ENCODE results near the gene NRL.
A peak's percentile ranks its signal among the peaks of the same experiment; 100 is the strongest.

Gene NRL

DNA sequence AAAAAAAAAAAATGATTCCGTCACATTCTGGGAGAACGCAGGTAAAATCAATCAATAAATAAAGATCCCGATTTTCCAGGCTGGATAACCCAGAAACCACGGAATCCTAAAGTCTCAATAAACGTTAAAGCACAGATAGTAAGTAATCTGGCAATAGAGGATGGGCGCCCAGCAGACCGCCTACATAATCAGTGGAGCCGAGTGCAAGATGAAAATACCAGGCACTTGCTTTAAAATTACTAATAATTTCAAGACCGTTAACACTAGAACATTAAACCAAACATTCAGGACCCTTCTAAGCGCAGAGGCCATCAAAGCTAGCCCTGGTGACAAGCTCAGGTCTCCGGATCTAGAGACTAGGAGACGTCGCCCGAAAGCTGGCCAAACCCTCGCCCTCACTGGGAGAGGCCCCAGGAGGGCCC lies 1.4 kb downstream of the NRL start:
- H3K4me1 ChIP-seq (ENCODE audit: low read length): peaks cover 18% of the 10 kb centered on the region
- H2AFZ ChIP-seq (ENCODE audit: low read length): peak overlapping the region; percentile 58; the same call in 1 of the 2 replicates
- H3F3A ChIP-seq (ENCODE audit: insufficient read depth, low read length): peaks cover 22% of the 10 kb centered on the region
- H3K4me2 ChIP-seq (ENCODE audit: low read depth, low read length): peak overlapping the region; percentile 84
- no peak for DNase-seq
- H4K20me1 ChIP-seq (ENCODE audit: insufficient read depth, low read length): no peaks in the 10 kb centered on the region
- H3K4me3 ChIP-seq (ENCODE audit: low read length): peak overlapping the region; percentile 87
- H3K9me2 ChIP-seq (replicated peaks; ENCODE audit: insufficient read depth, low read length): no peaks in the 10 kb centered on the region
- H3K27me3 ChIP-seq (replicated peaks; ENCODE audit: insufficient read depth, low read length): no peaks in the 10 kb centered on the region
- H3K27ac ChIP-seq (ENCODE audit: low read length): peak overlapping the region; percentile 100
- H3K9me3 ChIP-seq (replicated peaks; ENCODE audit: insufficient read depth, low read length): no peaks in the 10 kb centered on the region
- TF ChIP-seq EZH2phosphoT487 (IDR thresholded peaks at IDR 0.05; ENCODE audit: low read length) (no peak), EZH2 (optimal IDR thresholded peaks at IDR 0.05; ENCODE audit: low read depth, low read length) (no peak)
- TF ChIP-seq, protein P1, sequence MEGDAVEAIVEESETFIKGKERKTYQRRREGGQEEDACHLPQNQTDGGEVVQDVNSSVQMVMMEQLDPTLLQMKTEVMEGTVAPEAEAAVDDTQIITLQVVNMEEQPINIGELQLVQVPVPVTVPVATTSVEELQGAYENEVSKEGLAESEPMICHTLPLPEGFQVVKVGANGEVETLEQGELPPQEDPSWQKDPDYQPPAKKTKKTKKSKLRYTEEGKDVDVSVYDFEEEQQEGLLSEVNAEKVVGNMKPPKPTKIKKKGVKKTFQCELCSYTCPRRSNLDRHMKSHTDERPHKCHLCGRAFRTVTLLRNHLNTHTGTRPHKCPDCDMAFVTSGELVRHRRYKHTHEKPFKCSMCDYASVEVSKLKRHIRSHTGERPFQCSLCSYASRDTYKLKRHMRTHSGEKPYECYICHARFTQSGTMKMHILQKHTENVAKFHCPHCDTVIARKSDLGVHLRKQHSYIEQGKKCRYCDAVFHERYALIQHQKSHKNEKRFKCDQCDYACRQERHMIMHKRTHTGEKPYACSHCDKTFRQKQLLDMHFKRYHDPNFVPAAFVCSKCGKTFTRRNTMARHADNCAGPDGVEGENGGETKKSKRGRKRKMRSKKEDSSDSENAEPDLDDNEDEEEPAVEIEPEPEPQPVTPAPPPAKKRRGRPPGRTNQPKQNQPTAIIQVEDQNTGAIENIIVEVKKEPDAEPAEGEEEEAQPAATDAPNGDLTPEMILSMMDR (IDR thresholded peaks at IDR 0.05; ENCODE audit: low read length): no peak
- H3K79me2 ChIP-seq (ENCODE audit: low read length): peaks cover 13% of the 10 kb centered on the region
- H3K36me3 ChIP-seq (replicated peaks; ENCODE audit: insufficient read depth, low read length): no peaks in the 10 kb centered on the region
- peak overlapping the region; percentile 93 for H3K9ac ChIP-seq (ENCODE audit: low read length)

- peak overlapping the region; percentile 54; the same call in 1 of the 2 replicates for H3K4me2 ChIP-seq (ENCODE audit: low read depth, low read length)
- peaks cover 3% of the 10 kb centered on the region for H3K79me2 ChIP-seq (ENCODE audit: low read length)
- H3K9me2 ChIP-seq (replicated peaks; ENCODE audit: insufficient read depth, low read length): no peaks in the 10 kb centered on the region
- H3K36me3 ChIP-seq (replicated peaks; ENCODE audit: insufficient read depth, low read length): no peaks in the 10 kb centered on the region
- peaks cover 22% of the 10 kb centered on the region for H3F3A ChIP-seq (ENCODE audit: insufficient read depth, low read length)
- peak overlapping the region; percentile 67; the same call in 1 of the 2 replicates for H3K27ac ChIP-seq (ENCODE audit: low read length)
- no peak for DNase-seq
- no peak for TF ChIP-seq EZH2 (optimal IDR thresholded peaks at IDR 0.05; ENCODE audit: low read depth, low read length)
- no peak for TF ChIP-seq EZH2phosphoT487 (IDR thresholded peaks at IDR 0.05; ENCODE audit: low read length)
- TF ChIP-seq, protein P1 (IDR thresholded peaks at IDR 0.05; ENCODE audit: low read length): no peak
- H4K20me1 ChIP-seq (ENCODE audit: insufficient read depth, low read length): no peaks in the 10 kb centered on the region
- H3K27me3 ChIP-seq (replicated peaks; ENCODE audit: insufficient read depth, low read length): no peaks in the 10 kb centered on the region
- H3K9me3 ChIP-seq (replicated peaks; ENCODE audit: insufficient read depth, low read length): no peaks in the 10 kb centered on the region
- no peak overlapping the region; the same call in 1 of the 2 replicates for H3K9ac ChIP-seq (ENCODE audit: low read length)
- no peak overlapping the region for H3K4me3 ChIP-seq (ENCODE audit: low read length)
- H2AFZ ChIP-seq (ENCODE audit: low read length): no peak overlapping the region
- peaks cover 18% of the 10 kb centered on the region for H3K4me1 ChIP-seq (ENCODE audit: low read length)
Observed at GRCh38 chr14:24110523-24110922, 4.2 kb downstream of the NRL start.

GRCh38 chr14:24110060-24110459 lies 4.7 kb downstream of the NRL start:
- DNase-seq: peak; percentile 80
- no peak overlapping the region for H2AFZ ChIP-seq (ENCODE audit: low read length)
- TF ChIP-seq, protein P1 (IDR thresholded peaks at IDR 0.05; ENCODE audit: low read length): no peak
- no peak for TF ChIP-seq EZH2phosphoT487 (IDR thresholded peaks at IDR 0.05; ENCODE audit: low read length)
- TF ChIP-seq EZH2 (optimal IDR thresholded peaks at IDR 0.05; ENCODE audit: low read depth, low read length): no peak
- peaks cover 22% of the 10 kb centered on the region for H3F3A ChIP-seq (ENCODE audit: insufficient read depth, low read length)
- H3K36me3 ChIP-seq (replicated peaks; ENCODE audit: insufficient read depth, low read length): no peaks in the 10 kb centered on the region
- no peak overlapping the region for H3K4me3 ChIP-seq (ENCODE audit: low read length)
- H3K9ac ChIP-seq (ENCODE audit: low read length): no peak overlapping the region; the same call in 1 of the 2 replicates
- peak overlapping the region; percentile 54 for H3K4me2 ChIP-seq (ENCODE audit: low read depth, low read length)
- no peaks in the 10 kb centered on the region for H3K9me3 ChIP-seq (replicated peaks; ENCODE audit: insufficient read depth, low read length)
- H3K79me2 ChIP-seq (ENCODE audit: low read length): no peaks in the 10 kb centered on the region
- no peaks in the 10 kb centered on the region for H3K9me2 ChIP-seq (replicated peaks; ENCODE audit: insufficient read depth, low read length)
- H3K4me1 ChIP-seq (ENCODE audit: low read length): peaks cover 18% of the 10 kb centered on the region
- peak overlapping the region; percentile 85 for H3K27ac ChIP-seq (ENCODE audit: low read length)
- H3K27me3 ChIP-seq (replicated peaks; ENCODE audit: insufficient read depth, low read length): no peaks in the 10 kb centered on the region
- H4K20me1 ChIP-seq (ENCODE audit: insufficient read depth, low read length): no peaks in the 10 kb centered on the region

Data from MM.1S (cell line).